GM12874 (cell line): ENCODE results near the gene DOCK1.

ENCODE experiments used
- CTCF ChIP-seq: IDR thresholded peaks from 2 replicates; pipeline ENCODE4 v1.5.1; 2011; ENCODE audit warnings: low read depth, mild to moderate bottlenecking, control low read depth, low read length, moderate library complexity; ENCODE audit not compliant: insufficient read depth

DOCK1 gene

GRCh38 chr10:127082651-127083050 is 177.4 kb downstream of the DOCK1 start:
- no peak for TF ChIP-seq CTCF

GRCh38 chr10:127085957-127086356 is 180.7 kb downstream of the DOCK1 start:
- TF ChIP-seq CTCF, result no peak

GRCh38 chr10:127088908-127089307 is 183.7 kb downstream of the DOCK1 start:
- TF ChIP-seq CTCF, result no peak

GRCh38 chr10:127089446-127089845 is 184.2 kb downstream of the DOCK1 start:
- TF ChIP-seq CTCF, result no peak

GRCh38 chr10:127090138-127090537 is 184.9 kb downstream of the DOCK1 start:
- no peak for TF ChIP-seq CTCF

- TF ChIP-seq CTCF, result no peak
Measured at GRCh38 chr10:127091354-127091753, 186.1 kb downstream of the DOCK1 start.

- TF ChIP-seq CTCF, result no peak
Measured at GRCh38 chr10:127092916-127093315, 187.7 kb downstream of the DOCK1 start.

- TF ChIP-seq CTCF, result no peak
Measured at GRCh38 chr10:127094984-127095383, 189.8 kb downstream of the DOCK1 start.
